ENCODE data around the gene EIF3M.

- TF ChIP-seq EZH2 (IDR thresholded peaks at IDR 0.05; ENCODE audit: insufficient read depth, poor library complexity, severe bottlenecking) (no peak), EZH2phosphoT487 (IDR thresholded peaks at IDR 0.05; ENCODE audit: insufficient read depth, low read depth) (no peak)
Measured at GRCh38 chr11:32555895-32556294, 27.7 kb upstream of the EIF3M start.
